K562 (cell line): Measurements from ENCODE around the gene CNKSR2.

Experiments
- HDAC6 ChIP-seq: IDR thresholded peaks from 2 replicates; pipeline ENCODE4 v1.6.1; 2012; ENCODE audit warnings: low read depth, mild to moderate bottlenecking, control low read depth, inconsistent platforms, low read length, moderate library complexity
- UBTF ChIP-seq, 2 experiments: IDR thresholded peaks; 2 replicates each; pipeline ENCODE4 v1.6.1; 2012; ENCODE audit warnings: improper control_type of control experiment in 2 of 2, low read depth in 2 of 2, low read length in 2 of 2, borderline replicate concordance in 1 of 2
- ZNF253 ChIP-seq: fragments of 250-450 bp; sonication (Bioruptor Pico); conservative IDR thresholded peaks from 2 replicates; pipeline ENCODE4 v1.6.1; 2021; ENCODE audit warnings: mild to moderate bottlenecking
- TF ChIP-seq, protein P1 (sequence below), 3 experiments: IDR thresholded peaks in 2 of 3; conservative IDR thresholded peaks in 1 of 3; 2 replicates each; pipeline ENCODE4 v1.5.1; 2011 to 2012; ENCODE audit warnings: low read length in 3 of 3, mild to moderate bottlenecking in 3 of 3, control low read depth in 2 of 3, improper control_type of control experiment in 1 of 3, inconsistent platforms in 1 of 3, low read depth in 1 of 3, mixed read lengths in 1 of 3, moderate library complexity in 1 of 3; ENCODE audit not compliant: insufficient read depth in 2 of 3

DNA sequence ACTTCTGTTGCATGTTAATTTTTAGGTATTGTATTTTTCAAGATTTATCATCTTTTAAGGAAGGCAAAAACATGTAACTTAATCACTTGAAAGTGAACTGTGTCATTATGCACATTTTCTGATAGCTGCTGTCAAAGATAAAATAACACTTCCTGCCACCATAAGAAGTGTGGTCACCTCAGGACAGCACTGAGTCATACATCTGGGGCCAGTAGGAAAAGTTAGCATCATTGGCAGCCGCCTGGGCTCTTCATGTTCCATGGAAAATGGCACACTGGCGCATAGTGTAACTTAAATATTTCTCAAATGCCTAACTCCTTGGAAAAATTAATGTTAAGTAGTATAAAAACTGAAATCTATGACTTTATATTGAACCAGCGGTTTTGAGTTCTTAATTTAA, 24.2 kb downstream of the CNKSR2 start:
- TF ChIP-seq, protein P1, sequence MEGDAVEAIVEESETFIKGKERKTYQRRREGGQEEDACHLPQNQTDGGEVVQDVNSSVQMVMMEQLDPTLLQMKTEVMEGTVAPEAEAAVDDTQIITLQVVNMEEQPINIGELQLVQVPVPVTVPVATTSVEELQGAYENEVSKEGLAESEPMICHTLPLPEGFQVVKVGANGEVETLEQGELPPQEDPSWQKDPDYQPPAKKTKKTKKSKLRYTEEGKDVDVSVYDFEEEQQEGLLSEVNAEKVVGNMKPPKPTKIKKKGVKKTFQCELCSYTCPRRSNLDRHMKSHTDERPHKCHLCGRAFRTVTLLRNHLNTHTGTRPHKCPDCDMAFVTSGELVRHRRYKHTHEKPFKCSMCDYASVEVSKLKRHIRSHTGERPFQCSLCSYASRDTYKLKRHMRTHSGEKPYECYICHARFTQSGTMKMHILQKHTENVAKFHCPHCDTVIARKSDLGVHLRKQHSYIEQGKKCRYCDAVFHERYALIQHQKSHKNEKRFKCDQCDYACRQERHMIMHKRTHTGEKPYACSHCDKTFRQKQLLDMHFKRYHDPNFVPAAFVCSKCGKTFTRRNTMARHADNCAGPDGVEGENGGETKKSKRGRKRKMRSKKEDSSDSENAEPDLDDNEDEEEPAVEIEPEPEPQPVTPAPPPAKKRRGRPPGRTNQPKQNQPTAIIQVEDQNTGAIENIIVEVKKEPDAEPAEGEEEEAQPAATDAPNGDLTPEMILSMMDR (IDR thresholded peaks at IDR 0.05 in 2 of 3, conservative IDR thresholded peaks at IDR 0.05 in 1 of 3; ENCODE audit: insufficient read depth in 2 of 3, low read depth in 1 of 3, low read length in 3 of 3) = no peak
- TF ChIP-seq UBTF (IDR thresholded peaks at IDR 0.05; ENCODE audit: borderline replicate concordance in 1 of 2, low read depth in 2 of 2, low read length in 2 of 2) (no peak), ZNF253 (CRISPR knock-in tag) (no peak), HDAC6 (no peak)
